Esophagus squamous epithelium (tissue), 4 donors: ENCODE data around the gene CTNNA3.

Experiments used
- CTCF ChIP-seq, 6 experiments: fragments of 450-650 bp in 4 of 6; fragments of 200-600 bp in 2 of 6; sonication (generic) in 2 of 6; IDR thresholded peaks; one replicate each; pipeline ENCODE4 v1.5.1; 2016 to 2019; ENCODE audit warnings: antibody characterized with exemption in 6 of 6, mild to moderate bottlenecking in 4 of 6, moderate library complexity in 4 of 6
- POLR2A ChIP-seq, 4 donors: fragments of 450-650 bp; IDR thresholded peaks; one replicate each; pipeline ENCODE4 v1.6.1; 2017; ENCODE audit warnings: antibody characterized with exemption in 4 of 4, mild to moderate bottlenecking in 4 of 4, moderate library complexity in 3 of 4

GRCh38 chr10:67211680-67212079, 484.3 kb downstream of the CTNNA3 start:
- TF ChIP-seq CTCF (IDR thresholded peaks at IDR 0.05) (no peak), POLR2A (IDR thresholded peaks at IDR 0.05) (no peak)
